Vagina (tissue), 2 donors: Measurements from ENCODE around the gene SPAG9.

Source experiments
- POLR2A ChIP-seq, 2 donors: fragments of 450-650 bp; IDR thresholded peaks; one replicate each; pipeline ENCODE4 v1.6.1; 2017; ENCODE audit warnings: antibody characterized with exemption in 2 of 2, mild to moderate bottlenecking in 2 of 2, moderate library complexity in 2 of 2
- TF ChIP-seq, protein P1 (sequence below), 3 experiments: fragments of 450-650 bp in 2 of 3; fragments of 200-600 bp in 1 of 3; sonication (generic) in 1 of 3; IDR thresholded peaks; one replicate each; pipeline ENCODE4 v1.5.1; 2017 to 2019; ENCODE audit warnings: antibody characterized with exemption in 3 of 3, mild to moderate bottlenecking in 2 of 3, moderate library complexity in 2 of 3

GRCh38 chr17:51118330-51119195, 2.1 kb downstream of the SPAG9 start:
- TF ChIP-seq, protein P1, sequence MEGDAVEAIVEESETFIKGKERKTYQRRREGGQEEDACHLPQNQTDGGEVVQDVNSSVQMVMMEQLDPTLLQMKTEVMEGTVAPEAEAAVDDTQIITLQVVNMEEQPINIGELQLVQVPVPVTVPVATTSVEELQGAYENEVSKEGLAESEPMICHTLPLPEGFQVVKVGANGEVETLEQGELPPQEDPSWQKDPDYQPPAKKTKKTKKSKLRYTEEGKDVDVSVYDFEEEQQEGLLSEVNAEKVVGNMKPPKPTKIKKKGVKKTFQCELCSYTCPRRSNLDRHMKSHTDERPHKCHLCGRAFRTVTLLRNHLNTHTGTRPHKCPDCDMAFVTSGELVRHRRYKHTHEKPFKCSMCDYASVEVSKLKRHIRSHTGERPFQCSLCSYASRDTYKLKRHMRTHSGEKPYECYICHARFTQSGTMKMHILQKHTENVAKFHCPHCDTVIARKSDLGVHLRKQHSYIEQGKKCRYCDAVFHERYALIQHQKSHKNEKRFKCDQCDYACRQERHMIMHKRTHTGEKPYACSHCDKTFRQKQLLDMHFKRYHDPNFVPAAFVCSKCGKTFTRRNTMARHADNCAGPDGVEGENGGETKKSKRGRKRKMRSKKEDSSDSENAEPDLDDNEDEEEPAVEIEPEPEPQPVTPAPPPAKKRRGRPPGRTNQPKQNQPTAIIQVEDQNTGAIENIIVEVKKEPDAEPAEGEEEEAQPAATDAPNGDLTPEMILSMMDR (IDR thresholded peaks at IDR 0.05) = no peak
- TF ChIP-seq POLR2A (IDR thresholded peaks at IDR 0.05) = no peak
